WTC11 (cell line): ENCODE results near the gene APOL1. TPM values are rescaled to one million over a fixed set of nuclear protein-coding genes. Genes with fewer than 3 reads are reported as not detected.

Experiments used
- ATAC-seq: fragments of 200-7000 bp; cut with Tn5 transposase; 2 replicates; pipeline ENCODE4 v1.10.0; 2021; ENCODE audit warnings: mild to moderate bottlenecking, moderate library complexity
- CTCF ChIA-PET: fragments of 300-600 bp; sonication (Branson Sonifier 250); formaldehyde crosslinking; loops from one replicate; lab custom pipeline; 2021; ENCODE audit warnings: antibody characterized with exemption; lab: Charles Lee
- POLR2A ChIA-PET: fragments of 350-600 bp; sonication (Branson Sonifier 250); formaldehyde crosslinking; loops from one replicate; lab custom pipeline; 2021; ENCODE audit warnings: antibody characterized with exemption; lab: Charles Lee
- DNase-seq: peaks from one replicate; pipeline ENCODE4 v3.0.0; 2021; ENCODE audit warnings: low spot score
- H3K27ac Mint-ChIP-seq: 2 replicates; pipeline ENCODE4 v1.8.0; 2021; ENCODE audit warnings: mixed read lengths
- H3K27me3 Mint-ChIP-seq: 2 replicates; pipeline ENCODE4 v1.8.0; 2021; ENCODE audit warnings: low read depth, mild to moderate bottlenecking, moderate library complexity, mixed read lengths
- H3K36me3 Mint-ChIP-seq: 2 replicates; pipeline ENCODE4 v1.8.0; 2021; ENCODE audit warnings: mixed read lengths
- H3K4me1 Mint-ChIP-seq: 2 replicates; pipeline ENCODE4 v1.8.0; 2022; ENCODE audit warnings: mixed read lengths
- H3K4me3 Mint-ChIP-seq: 2 replicates; pipeline ENCODE4 v1.8.0; 2021; ENCODE audit warnings: mild to moderate bottlenecking, moderate library complexity, mixed read lengths
- H3K9me3 Mint-ChIP-seq: 2 replicates; pipeline ENCODE4 v1.8.0; 2021; ENCODE audit warnings: mixed read lengths
- ARID4B ChIP-seq: sonication (generic); formaldehyde crosslinking; IDR thresholded peaks from 2 replicates; pipeline ENCODE4 v1.8.0; 2023; ENCODE audit warnings: missing genetic modification reagents, mild to moderate bottlenecking, borderline replicate concordance
- ATF3 ChIP-seq: sonication (generic); formaldehyde crosslinking; conservative IDR thresholded peaks from 2 replicates; pipeline ENCODE4 v1.8.1; 2022; ENCODE audit warnings: mild to moderate bottlenecking, missing genetic modification reagents
- ATF6 ChIP-seq: sonication (generic); formaldehyde crosslinking; IDR thresholded peaks from 2 replicates; pipeline ENCODE4 v1.8.1; 2023; ENCODE audit warnings: mild to moderate bottlenecking, missing genetic modification reagents
- CREM ChIP-seq: sonication (generic); formaldehyde crosslinking; IDR thresholded peaks from 2 replicates; pipeline ENCODE4 v1.8.1; 2022; ENCODE audit warnings: mild to moderate bottlenecking, missing genetic modification reagents, moderate library complexity
- ESRRA ChIP-seq: sonication (generic); formaldehyde crosslinking; IDR thresholded peaks from 2 replicates; pipeline ENCODE4 v1.8.1; 2022; ENCODE audit warnings: mild to moderate bottlenecking, missing genetic modification reagents, borderline replicate concordance
- ETV6 ChIP-seq: sonication (generic); formaldehyde crosslinking; IDR thresholded peaks from 2 replicates; pipeline ENCODE4 v1.8.1; 2022; ENCODE audit warnings: mild to moderate bottlenecking, missing genetic modification reagents
- FOXP4 ChIP-seq: sonication (generic); formaldehyde crosslinking; IDR thresholded peaks from 2 replicates; pipeline ENCODE4 v1.8.0; 2022; ENCODE audit warnings: mild to moderate bottlenecking, missing genetic modification reagents
- HMGA2 ChIP-seq: fragments of 250-450 bp; sonication (Bioruptor Pico); IDR thresholded peaks from 2 replicates; pipeline ENCODE4 v1.4.0; 2021; ENCODE audit warnings: mild to moderate bottlenecking, moderate library complexity
- JUN ChIP-seq: sonication (generic); formaldehyde crosslinking; IDR thresholded peaks from 2 replicates; pipeline ENCODE4 v1.8.0; 2023; ENCODE audit warnings: mild to moderate bottlenecking, missing genetic modification reagents
- MLX ChIP-seq: sonication (generic); formaldehyde crosslinking; IDR thresholded peaks from 2 replicates; pipeline ENCODE4 v1.8.1; 2023; ENCODE audit warnings: mild to moderate bottlenecking, missing genetic modification reagents, moderate library complexity
- NFE2L1 ChIP-seq: sonication (generic); formaldehyde crosslinking; IDR thresholded peaks from 2 replicates; pipeline ENCODE4 v1.8.1; 2023; ENCODE audit warnings: missing genetic modification reagents
- NR2C2 ChIP-seq: sonication (generic); formaldehyde crosslinking; IDR thresholded peaks from 2 replicates; pipeline ENCODE4 v1.8.0; 2022; ENCODE audit warnings: mild to moderate bottlenecking, missing genetic modification reagents
- NR3C1 ChIP-seq: sonication (generic); formaldehyde crosslinking; conservative IDR thresholded peaks from 2 replicates; pipeline ENCODE4 v1.8.1; 2023; ENCODE audit warnings: low read depth, mild to moderate bottlenecking, missing genetic modification reagents
- OVOL2 ChIP-seq: fragments of 250-450 bp; sonication (Bioruptor Pico); IDR thresholded peaks from 2 replicates; pipeline ENCODE4 v1.9.0; 2021; ENCODE audit warnings: mild to moderate bottlenecking, borderline replicate concordance
- PREB ChIP-seq: sonication (generic); formaldehyde crosslinking; IDR thresholded peaks from 2 replicates; pipeline ENCODE4 v1.8.1; 2022; ENCODE audit warnings: mild to moderate bottlenecking, missing genetic modification reagents, moderate library complexity, borderline replicate concordance
- PRRX2 ChIP-seq: fragments of 250-450 bp; sonication (Bioruptor Pico); IDR thresholded peaks from 2 replicates; pipeline ENCODE4 v1.8.0; 2021; ENCODE audit warnings: mild to moderate bottlenecking
- RELA ChIP-seq: sonication (generic); formaldehyde crosslinking; IDR thresholded peaks from 2 replicates; pipeline ENCODE4 v1.8.1; 2022; ENCODE audit warnings: missing genetic modification reagents, mild to moderate bottlenecking, borderline replicate concordance
- RORB ChIP-seq: fragments of 250-450 bp; sonication (Bioruptor Pico); IDR thresholded peaks from 2 replicates; pipeline ENCODE4 v1.9.0; 2021; ENCODE audit warnings: mild to moderate bottlenecking
- STAT6 ChIP-seq: sonication (generic); formaldehyde crosslinking; conservative IDR thresholded peaks from 2 replicates; pipeline ENCODE4 v1.8.1; 2023; ENCODE audit warnings: mild to moderate bottlenecking, low read depth, missing genetic modification reagents, moderate library complexity
- ZNF121 ChIP-seq: sonication (generic); formaldehyde crosslinking; IDR thresholded peaks from 2 replicates; pipeline ENCODE4 v1.8.0; 2023; ENCODE audit warnings: missing genetic modification reagents
- ZNF416 ChIP-seq: fragments of 250-450 bp; sonication (Bioruptor Pico); IDR thresholded peaks from 2 replicates; pipeline ENCODE4 v1.9.0; 2021; ENCODE audit warnings: mild to moderate bottlenecking, inconsistent platforms
- ZSCAN18 ChIP-seq: fragments of 250-450 bp; sonication (Bioruptor Pico); IDR thresholded peaks from 2 replicates; pipeline ENCODE4 v2.1.2; 2022; ENCODE audit warnings: mild to moderate bottlenecking, moderate library complexity
- total RNA-seq: library from RNA; stranded (reverse); gene quantifications from 3 replicates; pipeline ENCODE4 v1.2.3, GENCODE V29; 2021

The APOL1 gene
- total RNA-seq, 1 experiment from 2014 or later, result 0.35 TPM

GRCh38 chr22:36226189-36226588 is 26.7 kb upstream of the APOL1 start:
- no peak for ATAC-seq
- no peaks in the 10 kb centered on the region for H3K27me3 Mint-ChIP-seq
- CTCF ChIA-PET, result interaction anchor here (1.1 kb wide), 1 partner anchor 52 kb away, joined by 6 read pairs; no protein-coding TSS in a partner anchor
- no peak for DNase-seq
- no peak overlapping the region for H3K27ac Mint-ChIP-seq
- H3K4me3 Mint-ChIP-seq, result no peak overlapping the region
- TF ChIP-seq RORB (no peak), ATF3 (no peak), RELA (no peak), CREM (no peak), PREB (CRISPR knock-in tag) (no peak)
- TF ChIP-seq, all 79 proteins: peak for 0
- Mint-ChIP-seq H3K36me3 (peaks cover 14% of the 10 kb centered on the region), H3K4me1 (peaks cover 22% of the 10 kb centered on the region), H3K9me3 (no peaks in the 10 kb centered on the region)
- POLR2A ChIA-PET, result no interaction called here

- DNase-seq (no peak), ATAC-seq (no peak)
- H3K4me3 Mint-ChIP-seq, result no peak overlapping the region
- POLR2A ChIA-PET, result interaction anchor here (0.7 kb wide), 1 partner anchor 9 kb away, joined by 9 read pairs; no protein-coding TSS in a partner anchor
- H3K4me1 Mint-ChIP-seq, result peaks cover 15% of the 10 kb centered on the region
- CTCF ChIA-PET, result interaction anchor here (0.7 to 2.1 kb wide), 3 partner anchors 12 to 79 kb away, joined by 4 to 11 read pairs (median 5); partner anchors contain the start of gene APOL2
- H3K9me3 Mint-ChIP-seq, result no peaks in the 10 kb centered on the region
- peaks cover 14% of the 10 kb centered on the region for H3K36me3 Mint-ChIP-seq
- no peak overlapping the region for H3K27ac Mint-ChIP-seq
- no peaks in the 10 kb centered on the region for H3K27me3 Mint-ChIP-seq
- TF ChIP-seq ATF6 (CRISPR knock-in tag) (no peak), ARID4B (CRISPR knock-in tag) (no peak), MLX (CRISPR knock-in tag) (no peak), PRRX2 (CRISPR knock-in tag) (no peak), ZNF416 (CRISPR knock-in tag) (no peak), ESRRA (CRISPR knock-in tag) (no peak), NR2C2 (CRISPR knock-in tag) (no peak), FOXP4 (CRISPR knock-in tag) (no peak), ETV6 (CRISPR knock-in tag) (no peak), JUN (no peak), ZSCAN18 (CRISPR knock-in tag) (no peak), NR3C1 (no peak), STAT6 (CRISPR knock-in tag) (no peak), ZNF121 (no peak), NFE2L1 (CRISPR knock-in tag) (no peak), HMGA2 (CRISPR knock-in tag) (no peak), OVOL2 (no peak)
Observed at GRCh38 chr22:36227396-36227795, 25.5 kb upstream of the APOL1 start.
